Measurements from ENCODE around the gene NCOA3. TPM values are rescaled to one million over a fixed set of nuclear protein-coding genes. Genes with fewer than 3 reads are reported as not detected.

Gene NCOA3
- polyA plus RNA-seq, 1 of the 3 experiments (the other 2 are of a cell fraction), result 5.8 TPM

- POLR2A ChIA-PET, result no interaction called here
- H3K27ac ChIP-seq (ENCODE audit: low read depth in 2 of 2, low read length in 1 of 2), result no peak overlapping the region
- CTCF ChIA-PET, result interaction anchor here (1.1 to 24.9 kb wide), 7 partner anchors 29 to 944 kb away, joined by 3 to 437 read pairs (median 25); partner anchors contain the start of gene SULF2
Measured at GRCh38 chr20:47679462-47679861, 177.8 kb downstream of the NCOA3 start.

GRCh38 chr20:47680804-47681529 is 179.3 kb downstream of the NCOA3 start:
- no peaks in the 10 kb centered on the region for H3K9me3 ChIP-seq
- H3K9me2 ChIP-seq, result no peaks in the 10 kb centered on the region
- ChIA-PET CTCF (interaction anchor here (0.6 to 24.9 kb wide), 5 partner anchors 9 to 942 kb away, joined by 3 to 437 read pairs (median 3); no protein-coding TSS in a partner anchor), POLR2A (no interaction called here)
- H3K27me3 ChIP-seq (ENCODE audit: insufficient read depth), result no peaks in the 10 kb centered on the region
- H3K27ac ChIP-seq (ENCODE audit: low read depth in 2 of 2, low read length in 1 of 2), result no peak overlapping the region
- no peak overlapping the region for H3K4me3 ChIP-seq (ENCODE audit: low read depth in 2 of 2, low read length in 1 of 2)
- H3K79me2 ChIP-seq (ENCODE audit: insufficient read depth), result no peaks in the 10 kb centered on the region
- peaks cover 0 to 3% of the 10 kb centered on the region in 2 experiments for H3K36me3 ChIP-seq (replicated peaks in 1 of 2; ENCODE audit: control insufficient read depth in 1 of 2, insufficient read depth in 2 of 2, low read length in 1 of 2)
- no peak overlapping the region for H3K4me2 ChIP-seq
- H2AFZ ChIP-seq (ENCODE audit: low read depth), result no peak overlapping the region
- no peak for TF ChIP-seq CHD2 (IDR thresholded peaks at IDR 0.05; ENCODE audit: low read length, partially characterized antibody)
- no peak for TF ChIP-seq POLR2AphosphoS5 (IDR thresholded peaks at IDR 0.05; ENCODE audit: low read depth, low read length)
- TF ChIP-seq MEF2A (IDR thresholded peaks at IDR 0.05; ENCODE audit: borderline replicate concordance, low read depth), result no peak
- no peak for TF ChIP-seq RAD21 (IDR thresholded peaks at IDR 0.05; ENCODE audit: low read length)
- no peak for DNase-seq
- no peaks in the 10 kb centered on the region for H3F3A ChIP-seq (replicated peaks; ENCODE audit: insufficient read depth)
- WGBS (ENCODE audit: low lambda C conversion rate), result 82% methylated on average over 5 of the region's 6 CpGs
- H3K4me1 ChIP-seq (ENCODE audit: control insufficient read depth in 1 of 2, insufficient read depth in 2 of 2, low read depth in 1 of 2, low read length in 1 of 2), result peaks cover 0 to 8% of the 10 kb centered on the region in 2 experiments; a peak in 1 of 4 replicates
- H3K9ac ChIP-seq, result no peak overlapping the region
- H4K20me1 ChIP-seq (ENCODE audit: insufficient read depth), result no peaks in the 10 kb centered on the region

More at GRCh38 chr20:47679462-47679861, 177.8 kb downstream of the NCOA3 start:
- H3K9me3 ChIP-seq, result no peaks in the 10 kb centered on the region
- no peak overlapping the region for H2AFZ ChIP-seq (ENCODE audit: low read depth)
- peaks cover 0 to 3% of the 10 kb centered on the region in 2 experiments for H3K36me3 ChIP-seq (replicated peaks in 1 of 2; ENCODE audit: control insufficient read depth in 1 of 2, insufficient read depth in 2 of 2, low read length in 1 of 2)
- 63% methylated on average over 2 of the region's 4 CpGs for WGBS (ENCODE audit: low lambda C conversion rate)
- H3K9ac ChIP-seq, result no peak overlapping the region
- H3K27me3 ChIP-seq (ENCODE audit: insufficient read depth), result no peaks in the 10 kb centered on the region
- H3K4me2 ChIP-seq, result no peak overlapping the region
- no peaks in the 10 kb centered on the region for H3F3A ChIP-seq (replicated peaks; ENCODE audit: insufficient read depth)
- no peaks in the 10 kb centered on the region for H3K79me2 ChIP-seq (ENCODE audit: insufficient read depth)
- no peaks in the 10 kb centered on the region for H4K20me1 ChIP-seq (ENCODE audit: insufficient read depth)
- H3K4me3 ChIP-seq (ENCODE audit: low read depth in 2 of 2, low read length in 1 of 2), result no peak overlapping the region
- no peaks in the 10 kb centered on the region for H3K9me2 ChIP-seq
- DNase-seq, result no peak
- TF ChIP-seq EZH2phosphoT487 (IDR thresholded peaks at IDR 0.05; ENCODE audit: borderline replicate concordance, low read depth) (no peak), FOXM1 (IDR thresholded peaks at IDR 0.05; ENCODE audit: low read depth) (no peak), USF1 (IDR thresholded peaks at IDR 0.05; ENCODE audit: borderline replicate concordance, low read depth) (no peak), RXRA (IDR thresholded peaks at IDR 0.05; ENCODE audit: borderline replicate concordance, low read depth) (no peak), CTCF (IDR thresholded peaks at IDR 0.05) (no peak), NFIC (IDR thresholded peaks at IDR 0.05; ENCODE audit: borderline replicate concordance) (no peak), CHD2 (IDR thresholded peaks at IDR 0.05; ENCODE audit: low read length, partially characterized antibody) (no peak), YY1 (IDR thresholded peaks at IDR 0.05; ENCODE audit: low read depth) (no peak), NRF1 (IDR thresholded peaks at IDR 0.05; ENCODE audit: low read depth, low read length) (no peak)
- peaks cover 0 to 8% of the 10 kb centered on the region in 2 experiments; a peak in 1 of 4 replicates for H3K4me1 ChIP-seq (ENCODE audit: control insufficient read depth in 1 of 2, insufficient read depth in 2 of 2, low read depth in 1 of 2, low read length in 1 of 2)

Data from SK-N-SH (cell line).